WTC11 (cell line): Measurements from ENCODE around the gene FGF14.

Experiments used
- ATF2 ChIP-seq: sonication (generic); formaldehyde crosslinking; IDR thresholded peaks from 2 replicates; pipeline ENCODE4 v1.8.1; 2022; ENCODE audit warnings: low read depth, missing genetic modification reagents, borderline replicate concordance
- CREB1 ChIP-seq: sonication (generic); formaldehyde crosslinking; IDR thresholded peaks from 2 replicates; pipeline ENCODE4 v1.8.0; 2023; ENCODE audit warnings: mild to moderate bottlenecking, missing genetic modification reagents
- CTCF ChIP-seq: fragments of 200-600 bp; IDR thresholded peaks from 2 replicates; pipeline ENCODE4 v1.8.0; 2022; ENCODE audit warnings: antibody characterized with exemption
- FOXP1 ChIP-seq: sonication (generic); formaldehyde crosslinking; IDR thresholded peaks from 2 replicates; pipeline ENCODE4 v1.8.0; 2022; ENCODE audit warnings: missing genetic modification reagents, mild to moderate bottlenecking, moderate library complexity, borderline replicate concordance
- IRF1 ChIP-seq: sonication (generic); formaldehyde crosslinking; IDR thresholded peaks from 2 replicates; pipeline ENCODE4 v1.8.0; 2023; ENCODE audit warnings: missing genetic modification reagents
- JUN ChIP-seq: sonication (generic); formaldehyde crosslinking; IDR thresholded peaks from 2 replicates; pipeline ENCODE4 v1.8.0; 2023; ENCODE audit warnings: mild to moderate bottlenecking, missing genetic modification reagents
- KAT7 ChIP-seq: sonication (generic); formaldehyde crosslinking; IDR thresholded peaks from 2 replicates; pipeline ENCODE4 v1.8.1; 2023; ENCODE audit warnings: missing genetic modification reagents, mild to moderate bottlenecking, borderline replicate concordance
- MAX ChIP-seq: sonication (generic); formaldehyde crosslinking; IDR thresholded peaks from 2 replicates; pipeline ENCODE4 v1.8.0; 2022; ENCODE audit warnings: mild to moderate bottlenecking, missing genetic modification reagents
- NR3C1 ChIP-seq: sonication (generic); formaldehyde crosslinking; conservative IDR thresholded peaks from 2 replicates; pipeline ENCODE4 v1.8.1; 2023; ENCODE audit warnings: low read depth, mild to moderate bottlenecking, missing genetic modification reagents
- USF2 ChIP-seq: sonication (generic); formaldehyde crosslinking; IDR thresholded peaks from 2 replicates; pipeline ENCODE4 v1.8.1; 2023; ENCODE audit warnings: mild to moderate bottlenecking, missing genetic modification reagents, moderate library complexity
- ZNF232 ChIP-seq: sonication (generic); formaldehyde crosslinking; IDR thresholded peaks from 2 replicates; pipeline ENCODE4 v1.8.0; 2022; ENCODE audit warnings: mild to moderate bottlenecking, missing genetic modification reagents
- ZNF416 ChIP-seq: fragments of 250-450 bp; sonication (Bioruptor Pico); IDR thresholded peaks from 2 replicates; pipeline ENCODE4 v1.9.0; 2021; ENCODE audit warnings: mild to moderate bottlenecking, inconsistent platforms
- ZSCAN18 ChIP-seq: fragments of 250-450 bp; sonication (Bioruptor Pico); IDR thresholded peaks from 2 replicates; pipeline ENCODE4 v2.1.2; 2022; ENCODE audit warnings: mild to moderate bottlenecking, moderate library complexity

GRCh38 chr13:102191951-102192502 is 209.8 kb downstream of the FGF14 start:
- TF ChIP-seq MAX (CRISPR knock-in tag) (no peak), CTCF (no peak), USF2 (CRISPR knock-in tag) (no peak), CREB1 (CRISPR knock-in tag) (no peak), KAT7 (CRISPR knock-in tag) (no peak), IRF1 (CRISPR knock-in tag) (no peak), FOXP1 (CRISPR knock-in tag) (no peak), JUN (CRISPR knock-in tag) (no peak), ZNF232 (no peak), ATF2 (CRISPR knock-in tag) (no peak), ZNF416 (CRISPR knock-in tag) (no peak), NR3C1 (CRISPR knock-in tag) (no peak), ZSCAN18 (CRISPR knock-in tag) (no peak)
